Right lobe of liver (tissue), 6 donors: Measurements from ENCODE around the gene PTGDS. TPM values are rescaled to one million over a fixed set of nuclear protein-coding genes. Genes with fewer than 3 reads are reported as not detected.

Experiments
- ATAC-seq, 4 donors: fragments of 200-7000 bp; cut with Tn5 transposase; one replicate each; pipeline ENCODE4 v1.9.1; 2020; ENCODE audit warnings: mild to moderate bottlenecking in 4 of 4, moderate library complexity in 4 of 4
- DNase-seq, 3 donors: peaks; one replicate each; pipeline ENCODE4 v3.0.0-alpha.2; 2020
- H3K27ac ChIP-seq, 3 donors: fragments of 200-600 bp; one replicate each; pipeline ENCODE4 v1.8.0; 2022
- H3K27me3 ChIP-seq, 2 donors: fragments of 200-600 bp; one replicate each; pipeline ENCODE4 v1.8.0; 2022
- H3K36me3 ChIP-seq, 4 donors: fragments of 200-600 bp; sonication (generic) in 1 of 4; one replicate each; pipeline versions ENCODE4 v1.5.1 to v1.8.0; 2017 to 2022; ENCODE audit warnings: control low read depth in 1 of 4
- H3K4me1 ChIP-seq, 4 donors: fragments of 200-600 bp; sonication (generic) in 1 of 4; one replicate each; pipeline versions ENCODE4 v1.5.1 to v1.8.0; 2017 to 2022; ENCODE audit warnings: control low read depth in 1 of 4
- H3K4me3 ChIP-seq, 3 donors: fragments of 200-600 bp; one replicate each; pipeline ENCODE4 v1.8.0; 2022
- H3K9me3 ChIP-seq, 4 donors: fragments of 200-600 bp; sonication (generic) in 1 of 4; one replicate each; pipeline versions ENCODE4 v1.5.1 to v1.8.0; 2017 to 2022; ENCODE audit warnings: control low read depth in 1 of 4
- CTCF ChIP-seq, 4 donors: fragments of 200-600 bp in 3 of 4; fragments of 450-650 bp in 1 of 4; IDR thresholded peaks; one replicate each; pipeline versions ENCODE4 v1.5.1 to v1.8.0; 2016 to 2022; ENCODE audit warnings: antibody characterized with exemption in 4 of 4, mild to moderate bottlenecking in 2 of 4
- POLR2A ChIP-seq: fragments of 450-650 bp; IDR thresholded peaks from one replicate; pipeline ENCODE4 v1.6.1; 2017; ENCODE audit warnings: antibody characterized with exemption, mild to moderate bottlenecking
- WGBS: methylation state at CpG from one replicate; pipeline ENCODE4 v1.1.6; 2018; ENCODE audit warnings: low coverage, low lambda C conversion rate; ENCODE audit not compliant: insufficient coverage; ENCODE audit errors: missing lambda C conversion rate; 5-methylcytosine and 5-hydroxymethylcytosine counted together
- intact Hi-C, 2 donors: fragments of 100-400 bp; cut with DNase I; formaldehyde crosslinking; loops; one replicate each; pipeline versions ENCODE4 v1.11.2 to v1.14.1; 2022
- total RNA-seq, 6 experiments: library from RNA; depleted of rRNA in 2 of 6; stranded (reverse); fragments of >200 nt in 2 of 6; fragmentation: NEBNext Ultra II Directional in 3 of 6; extraction: Animal tissue kit (Norgen Biotek cat#: 25700) in 3 of 6; gene quantifications; one replicate each; pipeline versions ENCODE4 v1.1.0 to v1.2.4, GENCODE V29; 2016 to 2023
- donor health status: DM: no; HTN: yes; CAD: no.
- donor health status: DM: no; HTN: no; CAD: no.
- donor health status: DM: no; HTN: no; CAD: no.
- donor health status: DM: no; HTN: yes; CAD: no.
- donor health status: DM: no; HTN: yes; CAD: no.

Gene PTGDS
- total RNA-seq, 6 experiments from 2014 or later: 4.3 to 21.9 (median 6.0) TPM

- H3K27ac ChIP-seq: no peak overlapping the region
- no peaks in the 10 kb centered on the region for H3K27me3 ChIP-seq
- H3K4me1 ChIP-seq: peaks cover 0 to 14% (median 5%) of the 10 kb centered on the region in 4 donors
- no peaks in the 10 kb centered on the region for H3K36me3 ChIP-seq
- no peak overlapping the region for H3K4me3 ChIP-seq
- TF ChIP-seq CTCF (IDR thresholded peaks at IDR 0.05): no peak
- no peak for TF ChIP-seq POLR2A
- ATAC-seq (no peak), DNase-seq (no peak)
- WGBS: 36% methylated on average over 5 of the region's 30 CpGs
- H3K9me3 ChIP-seq: no peaks in the 10 kb centered on the region
- intact Hi-C loops: no loop called here
Measured at GRCh38 chr9:136995362-136995761, 18.1 kb downstream of the PTGDS start.

- peaks cover 0 to 14% (median 5%) of the 10 kb centered on the region in 4 donors for H3K4me1 ChIP-seq
- no peak overlapping the region for H3K4me3 ChIP-seq
- ATAC-seq (no peak), DNase-seq (no peak)
- H3K27me3 ChIP-seq: no peaks in the 10 kb centered on the region
- H3K9me3 ChIP-seq: no peaks in the 10 kb centered on the region
- intact Hi-C loops: no loop called here
- TF ChIP-seq CTCF (IDR thresholded peaks at IDR 0.05): no peak
- no peak for TF ChIP-seq POLR2A
- no peaks in the 10 kb centered on the region for H3K36me3 ChIP-seq
- WGBS: no CpG with 5 or more reads among the region's 12 CpGs
- H3K27ac ChIP-seq: no peak overlapping the region
Measured at GRCh38 chr9:136995772-136996311, 18.5 kb downstream of the PTGDS start.

GRCh38 chr9:136996361-136997292 lies 19.3 kb downstream of the PTGDS start, which contains the start of gene CLIC3:
CLIC3 (minus strand) TSS chr9:136996568; CDS start chr9:136996543, 25 bp downstream.
- no peak for TF ChIP-seq POLR2A
- no peak for TF ChIP-seq CTCF (IDR thresholded peaks at IDR 0.05)
- Histone ChIP-seq H3K4me1 (peaks cover 0 to 14% (median 5%) of the 10 kb centered on the region in 4 donors), H3K36me3 (no peaks in the 10 kb centered on the region), H3K9me3 (no peaks in the 10 kb centered on the region), H3K27me3 (no peaks in the 10 kb centered on the region), H3K4me3 (no peak within 1 kb of the TSS), H3K27ac (peak within 1 kb of the TSS in 1 of 3 donors; percentile 29)
- WGBS: 17% methylated on average over 1 of the region's 35 CpGs
- ATAC-seq: peak in 2 of 4 donors; percentile 1 to 7
- intact Hi-C loops: no loop called here
- no peak for DNase-seq

- Histone ChIP-seq H3K27ac (peak overlapping the region in 1 of 3 donors; percentile 29), H3K36me3 (no peaks in the 10 kb centered on the region), H3K4me3 (no peak overlapping the region), H3K27me3 (no peaks in the 10 kb centered on the region), H3K9me3 (no peaks in the 10 kb centered on the region), H3K4me1 (peaks cover 0 to 14% (median 5%) of the 10 kb centered on the region in 4 donors)
- TF ChIP-seq POLR2A: no peak
- no peak for TF ChIP-seq CTCF (IDR thresholded peaks at IDR 0.05)
- ATAC-seq: no peak
- 92% methylated on average over 2 of the region's 10 CpGs for WGBS
- no peak for DNase-seq
- intact Hi-C loops: no loop called here
Measured at GRCh38 chr9:136997371-136997770, 20.1 kb downstream of the PTGDS start.
